ENCODE measurements around the gene ODAD4. TPM values are rescaled to one million over a fixed set of nuclear protein-coding genes. Genes with fewer than 3 reads are reported as not detected.
A peak's percentile ranks its signal among the peaks of the same experiment; 100 is the strongest.

Gene ODAD4
- total and polyA plus RNA-seq, 2 of the 8 experiments (the other 6 are each of a cell fraction or from before 2014, with no cell fraction given), result 0.48 to 1.3 TPM

DNA sequence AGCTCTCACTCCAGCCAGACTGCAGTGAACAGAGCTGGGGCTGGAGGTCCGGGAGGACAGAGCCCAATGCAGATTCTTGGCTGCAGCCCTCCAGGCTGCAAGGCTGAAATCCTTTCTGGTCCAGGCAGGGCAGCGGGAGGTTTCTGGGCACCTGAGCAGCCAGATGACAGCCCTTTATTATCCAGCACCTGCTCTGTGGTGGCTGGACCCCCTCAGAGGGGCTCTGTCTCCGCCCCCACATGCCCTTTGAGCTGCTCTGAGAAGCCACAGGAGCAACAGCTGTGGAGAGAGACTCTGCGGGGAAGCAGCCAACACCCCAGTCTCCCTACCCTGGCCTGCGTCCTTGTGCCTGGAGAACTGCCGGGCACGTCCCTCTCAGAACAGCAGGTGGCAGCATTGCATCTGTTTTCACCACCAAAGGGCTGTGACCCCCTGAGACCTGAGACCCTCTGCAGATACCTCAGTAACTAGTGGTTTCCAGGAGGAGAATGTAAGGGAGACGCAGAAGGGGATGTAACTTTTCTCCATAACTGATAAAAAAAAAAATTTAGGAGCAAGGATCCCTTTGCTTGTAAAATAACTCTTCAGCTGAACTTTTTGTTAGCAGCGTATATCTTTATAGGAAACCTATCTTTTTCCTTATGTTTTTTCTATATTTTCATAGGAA is 32.5 kb downstream of the ODAD4 start (continued):
- TF ChIP-seq, protein P1, sequence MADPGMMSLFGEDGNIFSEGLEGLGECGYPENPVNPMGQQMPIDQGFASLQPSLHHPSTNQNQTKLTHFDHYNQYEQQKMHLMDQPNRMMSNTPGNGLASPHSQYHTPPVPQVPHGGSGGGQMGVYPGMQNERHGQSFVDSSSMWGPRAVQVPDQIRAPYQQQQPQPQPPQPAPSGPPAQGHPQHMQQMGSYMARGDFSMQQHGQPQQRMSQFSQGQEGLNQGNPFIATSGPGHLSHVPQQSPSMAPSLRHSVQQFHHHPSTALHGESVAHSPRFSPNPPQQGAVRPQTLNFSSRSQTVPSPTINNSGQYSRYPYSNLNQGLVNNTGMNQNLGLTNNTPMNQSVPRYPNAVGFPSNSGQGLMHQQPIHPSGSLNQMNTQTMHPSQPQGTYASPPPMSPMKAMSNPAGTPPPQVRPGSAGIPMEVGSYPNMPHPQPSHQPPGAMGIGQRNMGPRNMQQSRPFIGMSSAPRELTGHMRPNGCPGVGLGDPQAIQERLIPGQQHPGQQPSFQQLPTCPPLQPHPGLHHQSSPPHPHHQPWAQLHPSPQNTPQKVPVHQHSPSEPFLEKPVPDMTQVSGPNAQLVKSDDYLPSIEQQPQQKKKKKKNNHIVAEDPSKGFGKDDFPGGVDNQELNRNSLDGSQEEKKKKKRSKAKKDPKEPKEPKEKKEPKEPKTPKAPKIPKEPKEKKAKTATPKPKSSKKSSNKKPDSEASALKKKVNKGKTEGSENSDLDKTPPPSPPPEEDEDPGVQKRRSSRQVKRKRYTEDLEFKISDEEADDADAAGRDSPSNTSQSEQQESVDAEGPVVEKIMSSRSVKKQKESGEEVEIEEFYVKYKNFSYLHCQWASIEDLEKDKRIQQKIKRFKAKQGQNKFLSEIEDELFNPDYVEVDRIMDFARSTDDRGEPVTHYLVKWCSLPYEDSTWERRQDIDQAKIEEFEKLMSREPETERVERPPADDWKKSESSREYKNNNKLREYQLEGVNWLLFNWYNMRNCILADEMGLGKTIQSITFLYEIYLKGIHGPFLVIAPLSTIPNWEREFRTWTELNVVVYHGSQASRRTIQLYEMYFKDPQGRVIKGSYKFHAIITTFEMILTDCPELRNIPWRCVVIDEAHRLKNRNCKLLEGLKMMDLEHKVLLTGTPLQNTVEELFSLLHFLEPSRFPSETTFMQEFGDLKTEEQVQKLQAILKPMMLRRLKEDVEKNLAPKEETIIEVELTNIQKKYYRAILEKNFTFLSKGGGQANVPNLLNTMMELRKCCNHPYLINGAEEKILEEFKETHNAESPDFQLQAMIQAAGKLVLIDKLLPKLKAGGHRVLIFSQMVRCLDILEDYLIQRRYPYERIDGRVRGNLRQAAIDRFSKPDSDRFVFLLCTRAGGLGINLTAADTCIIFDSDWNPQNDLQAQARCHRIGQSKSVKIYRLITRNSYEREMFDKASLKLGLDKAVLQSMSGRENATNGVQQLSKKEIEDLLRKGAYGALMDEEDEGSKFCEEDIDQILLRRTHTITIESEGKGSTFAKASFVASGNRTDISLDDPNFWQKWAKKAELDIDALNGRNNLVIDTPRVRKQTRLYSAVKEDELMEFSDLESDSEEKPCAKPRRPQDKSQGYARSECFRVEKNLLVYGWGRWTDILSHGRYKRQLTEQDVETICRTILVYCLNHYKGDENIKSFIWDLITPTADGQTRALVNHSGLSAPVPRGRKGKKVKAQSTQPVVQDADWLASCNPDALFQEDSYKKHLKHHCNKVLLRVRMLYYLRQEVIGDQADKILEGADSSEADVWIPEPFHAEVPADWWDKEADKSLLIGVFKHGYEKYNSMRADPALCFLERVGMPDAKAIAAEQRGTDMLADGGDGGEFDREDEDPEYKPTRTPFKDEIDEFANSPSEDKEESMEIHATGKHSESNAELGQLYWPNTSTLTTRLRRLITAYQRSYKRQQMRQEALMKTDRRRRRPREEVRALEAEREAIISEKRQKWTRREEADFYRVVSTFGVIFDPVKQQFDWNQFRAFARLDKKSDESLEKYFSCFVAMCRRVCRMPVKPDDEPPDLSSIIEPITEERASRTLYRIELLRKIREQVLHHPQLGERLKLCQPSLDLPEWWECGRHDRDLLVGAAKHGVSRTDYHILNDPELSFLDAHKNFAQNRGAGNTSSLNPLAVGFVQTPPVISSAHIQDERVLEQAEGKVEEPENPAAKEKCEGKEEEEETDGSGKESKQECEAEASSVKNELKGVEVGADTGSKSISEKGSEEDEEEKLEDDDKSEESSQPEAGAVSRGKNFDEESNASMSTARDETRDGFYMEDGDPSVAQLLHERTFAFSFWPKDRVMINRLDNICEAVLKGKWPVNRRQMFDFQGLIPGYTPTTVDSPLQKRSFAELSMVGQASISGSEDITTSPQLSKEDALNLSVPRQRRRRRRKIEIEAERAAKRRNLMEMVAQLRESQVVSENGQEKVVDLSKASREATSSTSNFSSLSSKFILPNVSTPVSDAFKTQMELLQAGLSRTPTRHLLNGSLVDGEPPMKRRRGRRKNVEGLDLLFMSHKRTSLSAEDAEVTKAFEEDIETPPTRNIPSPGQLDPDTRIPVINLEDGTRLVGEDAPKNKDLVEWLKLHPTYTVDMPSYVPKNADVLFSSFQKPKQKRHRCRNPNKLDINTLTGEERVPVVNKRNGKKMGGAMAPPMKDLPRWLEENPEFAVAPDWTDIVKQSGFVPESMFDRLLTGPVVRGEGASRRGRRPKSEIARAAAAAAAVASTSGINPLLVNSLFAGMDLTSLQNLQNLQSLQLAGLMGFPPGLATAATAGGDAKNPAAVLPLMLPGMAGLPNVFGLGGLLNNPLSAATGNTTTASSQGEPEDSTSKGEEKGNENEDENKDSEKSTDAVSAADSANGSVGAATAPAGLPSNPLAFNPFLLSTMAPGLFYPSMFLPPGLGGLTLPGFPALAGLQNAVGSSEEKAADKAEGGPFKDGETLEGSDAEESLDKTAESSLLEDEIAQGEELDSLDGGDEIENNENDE (IDR thresholded peaks at IDR 0.05; ENCODE audit: insufficient replicate concordance, low read length), result no peak
- TF ChIP-seq RAD21 (IDR thresholded peaks at IDR 0.05 in 1 of 2, conservative IDR thresholded peaks at IDR 0.05 in 1 of 2; ENCODE audit: low read depth in 2 of 2, low read length in 2 of 2) (peak; percentile 93 to 96), SIN3A (conservative IDR thresholded peaks at IDR 0.05 in 1 of 2, IDR thresholded peaks at IDR 0.05 in 1 of 2; ENCODE audit: low read depth in 1 of 2, low read length in 2 of 2) (peak in 1 of 2 experiments; percentile 76; a peak in 1 of 4 replicates), SIX5 (IDR thresholded peaks at IDR 0.05; ENCODE audit: low read depth, low read length) (no peak), CBX5 (IDR thresholded peaks at IDR 0.05; ENCODE audit: low read depth, low read length) (no peak), CHD2 (IDR thresholded peaks at IDR 0.05; ENCODE audit: low read length) (0 out of 2 replicates have a peak, but pooled peaks have one; percentile 17), SP4 (IDR thresholded peaks at IDR 0.05; ENCODE audit: low read length) (no peak)

All from H1 (cell line).